K562 (cell line): Measurements from ENCODE around the gene TBX3.

ENCODE experiments used
- BRCA1 ChIP-seq, 2 experiments: fragments of 450-650 bp in 1 of 2; sonication (generic) in 1 of 2; formaldehyde crosslinking in 1 of 2; IDR thresholded peaks; 2 replicates each; pipeline versions ENCODE4 v1.5.0 to v1.6.1; 2017 to 2020; ENCODE audit warnings: mild to moderate bottlenecking in 1 of 2, missing genetic modification reagents in 1 of 2
- CTCF ChIP-seq, 3 experiments: IDR thresholded peaks in 2 of 3; conservative IDR thresholded peaks in 1 of 3; 2 replicates each; pipeline ENCODE4 v1.5.1; 2011 to 2012; ENCODE audit warnings: low read length in 3 of 3, mild to moderate bottlenecking in 3 of 3, control low read depth in 2 of 3, improper control_type of control experiment in 1 of 3, inconsistent platforms in 1 of 3, low read depth in 1 of 3, mixed read lengths in 1 of 3, moderate library complexity in 1 of 3; ENCODE audit not compliant: insufficient read depth in 2 of 3
- HDAC6 ChIP-seq: IDR thresholded peaks from 2 replicates; pipeline ENCODE4 v1.6.1; 2012; ENCODE audit warnings: low read depth, mild to moderate bottlenecking, control low read depth, inconsistent platforms, low read length, moderate library complexity
- HNRNPH1 ChIP-seq: fragments of 200-400 bp; formaldehyde crosslinking; optimal IDR thresholded peaks from 2 replicates; pipeline ENCODE3; 2017; ENCODE audit warnings: low read depth, mild to moderate bottlenecking, low read length, moderate library complexity
- IRF9 ChIP-seq: fragments of 450-650 bp; IDR thresholded peaks from 2 replicates; pipeline ENCODE4 v1.6.1; 2016; ENCODE audit warnings: missing biosample characterization, missing genetic modification characterization
- NRF1 ChIP-seq, 2 experiments: fragments of 450-650 bp; IDR thresholded peaks in 1 of 2; conservative IDR thresholded peaks in 1 of 2; 2 replicates each; pipeline ENCODE4 v1.6.1; 2014; ENCODE audit warnings: mild to moderate bottlenecking in 2 of 2
- POLR3A ChIP-seq: IDR thresholded peaks from 2 replicates; pipeline ENCODE4 v1.6.1; 2011; ENCODE audit warnings: borderline replicate concordance, mild to moderate bottlenecking, moderate library complexity; ENCODE audit not compliant: insufficient read length, insufficient read depth; ENCODE audit errors: extremely low read depth

GRCh38 chr12:114698566-114699163 lies 14.7 kb upstream of the TBX3 start:
- no peak for TF ChIP-seq BRCA1 (IDR thresholded peaks at IDR 0.05)
- no peak for TF ChIP-seq BRCA1 (CRISPR knock-in tag; IDR thresholded peaks at IDR 0.05)
- TF ChIP-seq HNRNPH1, result no peak
- TF ChIP-seq CTCF (IDR thresholded peaks at IDR 0.05 in 2 of 3, conservative IDR thresholded peaks at IDR 0.05 in 1 of 3; ENCODE audit: insufficient read depth in 2 of 3, low read depth in 1 of 3, low read length in 3 of 3), result no peak
- TF ChIP-seq HDAC6, result no peak
- no peak for TF ChIP-seq IRF9
- no peak for TF ChIP-seq POLR3A
- TF ChIP-seq NRF1 (conservative IDR thresholded peaks at IDR 0.05 in 1 of 2, IDR thresholded peaks at IDR 0.05 in 1 of 2), result no peak
